GM12801 (cell line): ENCODE measurements around the gene MYO1B.

Experiments used
- CTCF ChIP-seq: IDR thresholded peaks from one replicate; pipeline ENCODE4 v1.5.1; 2011; ENCODE audit warnings: control low read depth; ENCODE audit not compliant: insufficient read length; ENCODE audit errors: extremely low read depth

Gene MYO1B

DNA sequence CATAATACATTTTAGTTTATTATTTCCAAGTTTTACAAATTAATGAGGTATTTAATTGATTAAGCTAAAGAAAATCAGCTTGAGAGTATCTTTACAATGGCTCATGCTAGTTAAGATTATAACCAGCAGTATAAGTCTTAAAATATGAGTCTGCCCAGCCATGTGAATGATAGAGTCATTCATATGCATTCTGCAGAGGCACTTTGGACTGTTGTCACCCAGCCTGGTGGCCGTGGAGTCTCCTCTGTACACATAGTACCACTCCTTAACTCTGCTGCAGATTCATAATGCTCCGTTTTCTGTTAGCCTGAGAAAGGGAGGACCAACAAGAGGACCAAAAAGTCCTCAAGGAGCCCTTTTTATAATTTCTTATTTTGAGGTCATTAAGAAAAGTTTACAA is 148.8 kb downstream of the MYO1B start:
- no peak for TF ChIP-seq CTCF

GRCh38 chr2:191396794-191397193 is 151.6 kb downstream of the MYO1B start:
- TF ChIP-seq CTCF: no peak

DNA sequence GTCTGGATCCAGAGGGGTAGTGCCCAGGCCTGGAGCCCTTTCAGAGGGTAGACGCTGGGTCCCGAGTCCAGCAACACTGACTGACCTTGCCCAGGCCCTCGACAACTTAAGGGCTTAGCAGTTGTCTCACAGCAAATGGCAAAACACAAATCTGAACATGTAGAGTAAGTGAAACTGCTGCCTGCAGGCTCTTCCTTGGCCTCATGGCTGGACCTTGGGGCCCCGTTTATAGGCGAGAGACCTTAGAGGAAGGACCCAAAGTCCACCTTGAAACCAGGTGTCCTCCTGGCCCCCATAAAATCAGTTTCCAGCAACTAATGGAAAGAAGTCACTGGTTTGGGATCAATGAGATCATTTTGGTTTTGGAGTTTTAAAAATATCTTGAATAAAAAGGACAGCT is 154.4 kb downstream of the MYO1B start:
- TF ChIP-seq CTCF: no peak

DNA sequence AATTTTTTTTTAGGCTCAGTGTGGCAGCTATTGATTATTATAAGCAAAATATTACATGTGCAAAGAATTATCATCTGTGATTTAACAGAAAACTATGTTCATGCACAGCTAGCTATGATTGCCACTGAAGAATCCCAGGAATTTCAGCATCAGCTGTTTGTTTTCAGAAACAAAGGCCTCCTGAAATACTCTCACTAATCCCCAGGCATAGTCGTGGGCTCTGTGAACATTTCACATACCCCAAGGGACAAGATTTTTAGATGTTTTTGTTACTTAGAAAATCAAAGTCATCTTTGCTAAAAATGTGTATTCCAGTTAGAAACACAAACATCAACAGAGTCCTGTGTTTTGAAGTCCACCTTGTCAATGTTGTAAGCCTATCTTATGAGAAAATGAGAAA is 156.1 kb downstream of the MYO1B start:
- TF ChIP-seq CTCF: no peak

DNA sequence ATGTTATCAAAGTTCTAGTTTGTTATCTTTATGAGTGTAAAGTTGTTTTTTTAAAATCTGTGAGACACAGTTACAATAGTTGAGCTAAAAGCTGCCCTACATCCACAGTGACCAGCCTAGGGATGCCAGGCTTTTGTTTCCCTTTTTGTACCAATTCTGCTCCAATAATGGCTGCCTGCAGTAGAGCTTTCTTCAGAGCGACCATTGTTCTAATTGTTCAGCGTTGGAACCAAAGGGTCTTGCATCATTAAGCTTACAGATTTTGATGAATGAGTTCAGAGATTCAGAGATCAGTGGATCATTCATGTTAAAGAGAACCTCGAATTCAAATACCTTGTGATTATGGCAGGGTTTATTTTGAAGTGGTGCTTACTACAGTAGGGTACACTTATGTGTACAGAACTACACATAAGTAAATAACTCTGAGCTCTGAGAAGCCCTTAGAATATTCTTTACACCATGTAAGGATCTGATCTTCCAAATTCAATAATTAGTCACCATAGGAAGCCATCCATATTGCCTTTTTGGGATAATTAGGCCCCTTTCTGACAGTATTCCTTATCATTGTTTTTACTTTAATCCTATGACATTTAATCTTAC is 157.9 kb downstream of the MYO1B start:
- TF ChIP-seq CTCF: no peak

- no peak for TF ChIP-seq CTCF
Measured at GRCh38 chr2:191404568-191404991, 159.4 kb downstream of the MYO1B start.

DNA sequence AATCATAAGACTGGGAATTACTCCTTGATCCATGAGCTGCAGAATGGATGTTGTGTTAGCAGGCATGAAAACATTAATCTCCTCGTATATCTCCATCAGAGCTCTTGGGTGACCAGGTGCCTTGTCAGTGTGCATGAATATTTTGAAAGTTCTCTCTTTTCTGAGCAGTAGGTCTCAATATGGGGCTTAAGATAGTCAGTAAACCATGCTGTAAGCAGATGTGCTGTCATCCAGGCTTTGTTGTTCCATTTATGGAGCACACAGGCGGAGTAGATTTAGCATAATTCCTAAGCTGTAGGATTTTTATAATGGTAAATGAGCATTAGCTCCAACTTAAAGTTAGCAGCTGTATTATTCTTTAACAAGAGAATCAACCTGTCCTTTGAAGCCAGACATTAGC is 160.3 kb downstream of the MYO1B start:
- no peak for TF ChIP-seq CTCF
